Measurements from ENCODE around the gene FSTL5. TPM values are rescaled to one million over a fixed set of nuclear protein-coding genes. Genes with fewer than 3 reads are reported as not detected.

Gene FSTL5
- total and polyA plus RNA-seq, 2 donors (not counting 3 experiments of a cell fraction or from before 2014, with no cell fraction given) = 1.3 to 1.9 TPM

DNA sequence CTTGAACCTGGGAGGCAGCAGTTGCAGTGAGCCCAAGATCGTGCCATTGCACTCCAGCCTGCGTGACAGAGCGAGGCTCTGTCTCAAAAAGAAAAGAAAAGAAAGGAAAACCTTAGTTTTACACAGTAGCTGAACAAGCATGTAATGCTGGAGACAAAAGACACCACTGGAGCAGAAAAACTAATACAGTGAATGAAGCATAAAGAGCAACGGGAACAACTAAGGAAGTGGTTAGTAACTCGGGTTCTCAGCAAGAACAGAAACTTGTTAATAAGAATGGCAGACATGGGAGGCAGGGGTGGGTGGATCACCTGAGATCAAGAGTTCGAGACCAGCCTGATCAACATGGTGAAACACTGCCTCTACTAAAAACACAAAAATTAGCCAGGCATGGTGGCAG is 263.7 kb downstream of the FSTL5 start:
- ChIA-PET CTCF (no interaction called here), POLR2A (no interaction called here)
- Histone ChIP-seq H3K4me3 (replicated peaks in 1 of 3; ENCODE audit: insufficient read depth in 1 of 3, low read depth in 1 of 3, low read length in 3 of 3) (no peak overlapping the region), H3K27ac (ENCODE audit: insufficient read depth, low read depth, low read length) (no peak overlapping the region), H4K20me1 (replicated peaks; ENCODE audit: control insufficient read depth, extremely low read depth, insufficient read depth, low read length) (no peaks in the 10 kb centered on the region), H2AFZ (ENCODE audit: low read depth, low read length) (no peak overlapping the region), H3K9me3 (replicated peaks; ENCODE audit: control insufficient read depth, insufficient read depth, low read length) (no peaks in the 10 kb centered on the region), H3K36me3 (ENCODE audit: control insufficient read depth in 2 of 2, extremely low read depth in 1 of 2, insufficient read depth in 2 of 2, low read length in 2 of 2) (no peaks in the 10 kb centered on the region), H3K79me2 (ENCODE audit: control insufficient read depth, insufficient read depth, low read length) (no peaks in the 10 kb centered on the region), H3K9me1 (replicated peaks; ENCODE audit: control insufficient read depth, extremely low read depth, insufficient read depth, low read length) (no peaks in the 10 kb centered on the region), H3K4me2 (ENCODE audit: insufficient read depth, low read length) (no peak overlapping the region), H3K27me3 (ENCODE audit: control insufficient read depth in 2 of 2, insufficient read depth in 2 of 2, low read length in 2 of 2) (no peaks in the 10 kb centered on the region), H3K9ac (replicated peaks; ENCODE audit: extremely low read depth, insufficient read depth, low read length) (no peak overlapping the region), H3K4me1 (ENCODE audit: control insufficient read depth, extremely low read depth, insufficient read depth, low read length) (no peaks in the 10 kb centered on the region)
- TF ChIP-seq, protein P1, sequence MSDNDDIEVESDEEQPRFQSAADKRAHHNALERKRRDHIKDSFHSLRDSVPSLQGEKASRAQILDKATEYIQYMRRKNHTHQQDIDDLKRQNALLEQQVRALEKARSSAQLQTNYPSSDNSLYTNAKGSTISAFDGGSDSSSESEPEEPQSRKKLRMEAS (IDR thresholded peaks at IDR 0.05; ENCODE audit: insufficient read depth, insufficient read length) = no peak
- TF ChIP-seq POLR2A (IDR thresholded peaks at IDR 0.05; ENCODE audit: low read depth, low read length) = no peak
- TF ChIP-seq GATA2 (IDR thresholded peaks at IDR 0.05; ENCODE audit: insufficient read depth, insufficient read length, low read depth, low read length) = no peak
- intact Hi-C loops (cut with micrococcal nuclease) (no loop called here), dilution Hi-C loops (cut with MboI; ENCODE audit: extremely low pct_ligation_motif_present, low sequenced_read_pairs) (no loop called here)
- BruUV-seq (replicated peaks) = no TSS peak
- FAIRE-seq = no peak
- no peak for DNase-seq (ENCODE audit: low read depth, low spot score)

DNA sequence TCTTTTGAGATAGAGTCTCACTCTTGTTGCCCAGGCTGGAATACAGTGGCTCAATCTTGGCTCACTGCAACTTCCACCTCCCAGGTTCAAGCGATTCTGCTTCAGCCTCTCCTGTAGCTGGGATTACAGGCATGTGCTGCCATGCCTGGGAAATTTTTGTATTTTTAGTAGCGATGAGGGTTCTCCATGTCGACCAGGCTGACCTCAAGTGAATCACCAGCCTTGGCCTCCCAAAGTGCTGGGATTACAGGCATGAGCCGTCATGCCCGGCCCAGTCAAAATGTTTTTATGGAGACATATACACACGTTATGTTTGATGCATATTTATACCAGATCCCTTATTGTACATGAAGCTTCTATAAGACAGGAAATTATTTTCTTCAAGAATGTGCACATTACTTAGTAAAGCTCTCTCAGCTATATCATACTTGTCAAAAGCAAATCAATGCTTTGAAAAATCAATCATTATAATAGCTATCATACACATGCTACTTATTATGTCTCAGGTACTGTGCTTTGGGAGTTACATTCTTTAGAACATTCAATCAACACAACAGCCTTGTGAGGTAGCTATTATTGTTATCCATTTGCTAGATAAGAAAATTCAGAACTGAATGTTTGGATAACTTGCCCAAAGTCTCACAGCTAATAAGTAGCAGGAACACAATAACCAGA is 269.2 kb downstream of the FSTL5 start:
- H3K9ac ChIP-seq (replicated peaks; ENCODE audit: extremely low read depth, insufficient read depth, low read length) = no peak overlapping the region
- no peak for FAIRE-seq
- intact Hi-C loops (cut with micrococcal nuclease) (no loop called here), dilution Hi-C loops (cut with MboI; ENCODE audit: extremely low pct_ligation_motif_present, low sequenced_read_pairs) (no loop called here)
- no peaks in the 10 kb centered on the region for H3K9me1 ChIP-seq (replicated peaks; ENCODE audit: control insufficient read depth, extremely low read depth, insufficient read depth, low read length)
- H3K4me1 ChIP-seq (ENCODE audit: control insufficient read depth, extremely low read depth, insufficient read depth, low read length) = no peaks in the 10 kb centered on the region
- no peak overlapping the region for H3K4me2 ChIP-seq (ENCODE audit: insufficient read depth, low read length)
- H4K20me1 ChIP-seq (replicated peaks; ENCODE audit: control insufficient read depth, extremely low read depth, insufficient read depth, low read length) = no peaks in the 10 kb centered on the region
- DNase-seq (ENCODE audit: low read depth, low spot score) = no peak
- H3K9me3 ChIP-seq (replicated peaks; ENCODE audit: control insufficient read depth, insufficient read depth, low read length) = no peaks in the 10 kb centered on the region
- POLR2A ChIA-PET = no interaction called here
- CTCF ChIA-PET = interaction anchor here (1.0 to 1.6 kb wide), 3 partner anchors 10 to 15 kb away, joined by 3 to 5 read pairs (median 4); no protein-coding TSS in a partner anchor
- TF ChIP-seq POLR2AphosphoS5 (IDR thresholded peaks at IDR 0.05; ENCODE audit: insufficient read depth, low read depth, low read length) = no peak
- TF ChIP-seq, protein P2, sequence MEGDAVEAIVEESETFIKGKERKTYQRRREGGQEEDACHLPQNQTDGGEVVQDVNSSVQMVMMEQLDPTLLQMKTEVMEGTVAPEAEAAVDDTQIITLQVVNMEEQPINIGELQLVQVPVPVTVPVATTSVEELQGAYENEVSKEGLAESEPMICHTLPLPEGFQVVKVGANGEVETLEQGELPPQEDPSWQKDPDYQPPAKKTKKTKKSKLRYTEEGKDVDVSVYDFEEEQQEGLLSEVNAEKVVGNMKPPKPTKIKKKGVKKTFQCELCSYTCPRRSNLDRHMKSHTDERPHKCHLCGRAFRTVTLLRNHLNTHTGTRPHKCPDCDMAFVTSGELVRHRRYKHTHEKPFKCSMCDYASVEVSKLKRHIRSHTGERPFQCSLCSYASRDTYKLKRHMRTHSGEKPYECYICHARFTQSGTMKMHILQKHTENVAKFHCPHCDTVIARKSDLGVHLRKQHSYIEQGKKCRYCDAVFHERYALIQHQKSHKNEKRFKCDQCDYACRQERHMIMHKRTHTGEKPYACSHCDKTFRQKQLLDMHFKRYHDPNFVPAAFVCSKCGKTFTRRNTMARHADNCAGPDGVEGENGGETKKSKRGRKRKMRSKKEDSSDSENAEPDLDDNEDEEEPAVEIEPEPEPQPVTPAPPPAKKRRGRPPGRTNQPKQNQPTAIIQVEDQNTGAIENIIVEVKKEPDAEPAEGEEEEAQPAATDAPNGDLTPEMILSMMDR (IDR thresholded peaks at IDR 0.05; ENCODE audit: extremely low read depth in 1 of 2, insufficient read depth in 1 of 2, low read depth in 1 of 2, low read length in 2 of 2) = no peak
- TF ChIP-seq JUN (IDR thresholded peaks at IDR 0.05; ENCODE audit: borderline replicate concordance, insufficient read depth, insufficient read length, low read depth) = no peak
- no peak for TF ChIP-seq POLR2A (IDR thresholded peaks at IDR 0.05; ENCODE audit: low read depth, low read length)
- TF ChIP-seq EZH2 (IDR thresholded peaks at IDR 0.05; ENCODE audit: borderline replicate concordance, low read depth, low read length, severe bottlenecking) = no peak
- TF ChIP-seq MYC (IDR thresholded peaks at IDR 0.05; ENCODE audit: low read depth, low read length) = no peak
- no peak for TF ChIP-seq GATA2 (IDR thresholded peaks at IDR 0.05; ENCODE audit: insufficient read depth, insufficient read length, low read depth, low read length)
- no peak for TF ChIP-seq FOS (IDR thresholded peaks at IDR 0.05; ENCODE audit: borderline replicate concordance, insufficient read depth, low read length)
- TF ChIP-seq, protein P1 (IDR thresholded peaks at IDR 0.05; ENCODE audit: insufficient read depth, insufficient read length) = no peak
- no peak overlapping the region for H2AFZ ChIP-seq (ENCODE audit: low read depth, low read length)
- BruUV-seq (replicated peaks) = no TSS peak
- no peaks in the 10 kb centered on the region for H3K79me2 ChIP-seq (ENCODE audit: control insufficient read depth, insufficient read depth, low read length)
- no peaks in the 10 kb centered on the region for H3K36me3 ChIP-seq (ENCODE audit: control insufficient read depth in 2 of 2, extremely low read depth in 1 of 2, insufficient read depth in 2 of 2, low read length in 2 of 2)
- no peak overlapping the region for H3K4me3 ChIP-seq (replicated peaks in 1 of 3; ENCODE audit: insufficient read depth in 1 of 3, low read depth in 1 of 3, low read length in 3 of 3)
- H3K27me3 ChIP-seq (ENCODE audit: control insufficient read depth in 2 of 2, insufficient read depth in 2 of 2, low read length in 2 of 2) = no peaks in the 10 kb centered on the region
- H3K27ac ChIP-seq (ENCODE audit: insufficient read depth, low read depth, low read length) = no peak overlapping the region

All from endothelial cell of umbilical vein (primary cell).